Measurements from ENCODE around the gene RET. TPM values are rescaled to one million over a fixed set of nuclear protein-coding genes. Genes with fewer than 3 reads are reported as not detected.

The RET gene
- total RNA-seq, 4 donors from 2014 or later = 0.20 to 8.5 (median 0.70) TPM

DNA sequence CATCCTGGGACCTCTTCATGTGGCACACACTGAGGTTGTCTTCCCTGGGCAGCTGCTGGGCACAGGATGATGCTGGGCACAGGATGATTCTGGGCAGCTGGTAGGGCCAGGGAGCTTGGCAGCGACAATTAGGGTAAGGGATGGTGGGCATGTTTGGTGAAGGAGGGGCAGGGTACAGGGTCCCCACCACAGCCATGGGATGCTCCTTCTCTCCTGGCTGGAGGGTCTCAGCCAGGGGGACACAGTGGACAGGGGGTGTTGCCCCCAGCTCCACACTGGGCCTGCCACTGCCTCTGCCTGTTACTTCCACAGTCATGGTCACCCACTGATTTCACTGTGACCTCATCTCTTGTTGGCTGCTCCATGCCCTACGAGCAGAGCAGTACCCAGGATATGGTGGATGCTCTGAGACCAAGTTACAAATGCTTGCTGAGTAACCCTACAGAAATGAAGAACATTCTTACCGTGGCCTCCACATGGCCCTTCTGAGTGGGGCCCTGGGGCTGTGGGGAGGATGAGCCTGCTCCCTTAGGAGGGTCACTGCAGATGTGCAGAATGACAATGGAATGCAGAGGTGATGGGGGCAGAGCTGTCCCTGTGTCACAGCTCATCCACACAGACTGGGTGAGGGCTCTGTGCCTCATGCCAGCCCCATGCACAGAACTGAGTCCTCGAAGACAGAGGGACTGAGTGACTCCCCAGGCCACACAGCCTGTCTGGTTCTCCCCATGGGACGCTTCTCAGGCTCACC lies 28.4 kb upstream of the RET start:
- Histone ChIP-seq H3K36me3 (no peaks in the 10 kb centered on the region), H3K4me1 (no peaks in the 10 kb centered on the region), H3K27me3 (no peaks in the 10 kb centered on the region), H3K27ac (no peak overlapping the region), H3K9me3 (no peaks in the 10 kb centered on the region), H3K4me3 (no peak overlapping the region)
- TF ChIP-seq EP300 (IDR thresholded peaks at IDR 0.05) (no peak), POLR2A (IDR thresholded peaks at IDR 0.05) (no peak)
- TF ChIP-seq, protein P1, sequence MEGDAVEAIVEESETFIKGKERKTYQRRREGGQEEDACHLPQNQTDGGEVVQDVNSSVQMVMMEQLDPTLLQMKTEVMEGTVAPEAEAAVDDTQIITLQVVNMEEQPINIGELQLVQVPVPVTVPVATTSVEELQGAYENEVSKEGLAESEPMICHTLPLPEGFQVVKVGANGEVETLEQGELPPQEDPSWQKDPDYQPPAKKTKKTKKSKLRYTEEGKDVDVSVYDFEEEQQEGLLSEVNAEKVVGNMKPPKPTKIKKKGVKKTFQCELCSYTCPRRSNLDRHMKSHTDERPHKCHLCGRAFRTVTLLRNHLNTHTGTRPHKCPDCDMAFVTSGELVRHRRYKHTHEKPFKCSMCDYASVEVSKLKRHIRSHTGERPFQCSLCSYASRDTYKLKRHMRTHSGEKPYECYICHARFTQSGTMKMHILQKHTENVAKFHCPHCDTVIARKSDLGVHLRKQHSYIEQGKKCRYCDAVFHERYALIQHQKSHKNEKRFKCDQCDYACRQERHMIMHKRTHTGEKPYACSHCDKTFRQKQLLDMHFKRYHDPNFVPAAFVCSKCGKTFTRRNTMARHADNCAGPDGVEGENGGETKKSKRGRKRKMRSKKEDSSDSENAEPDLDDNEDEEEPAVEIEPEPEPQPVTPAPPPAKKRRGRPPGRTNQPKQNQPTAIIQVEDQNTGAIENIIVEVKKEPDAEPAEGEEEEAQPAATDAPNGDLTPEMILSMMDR (IDR thresholded peaks at IDR 0.05) = no peak
- WGBS, 2 donors = 69 to 72% methylated on average over 3 to 5 of the region's 5 CpGs
- no peak for DNase-seq (ENCODE audit: low spot score in 2 of 2)

DNA sequence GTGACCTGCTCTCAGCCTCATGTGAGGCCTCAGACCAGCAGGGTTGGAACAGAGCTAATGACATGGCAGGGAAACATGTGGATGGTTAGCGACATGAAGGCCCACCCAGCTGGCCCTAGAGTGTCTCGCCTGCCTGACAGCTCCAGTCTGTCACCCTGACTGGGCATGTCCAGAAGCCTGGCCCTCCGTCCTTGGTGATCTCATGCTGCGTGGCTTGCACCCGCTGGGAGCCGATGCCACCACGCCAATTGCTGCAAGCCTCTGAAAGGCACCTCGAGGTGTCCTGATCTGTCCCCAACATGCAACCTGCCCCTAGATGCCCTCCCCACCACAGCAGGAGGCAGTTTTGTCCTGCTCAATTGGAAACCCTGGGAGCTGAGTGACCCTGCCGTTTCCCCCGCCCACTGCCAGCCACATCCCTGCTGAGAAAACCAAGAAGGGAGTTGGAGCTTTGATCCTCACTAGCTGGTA lies 27.8 kb upstream of the RET start:
- no peaks in the 10 kb centered on the region for H3K9me3 ChIP-seq

DNA sequence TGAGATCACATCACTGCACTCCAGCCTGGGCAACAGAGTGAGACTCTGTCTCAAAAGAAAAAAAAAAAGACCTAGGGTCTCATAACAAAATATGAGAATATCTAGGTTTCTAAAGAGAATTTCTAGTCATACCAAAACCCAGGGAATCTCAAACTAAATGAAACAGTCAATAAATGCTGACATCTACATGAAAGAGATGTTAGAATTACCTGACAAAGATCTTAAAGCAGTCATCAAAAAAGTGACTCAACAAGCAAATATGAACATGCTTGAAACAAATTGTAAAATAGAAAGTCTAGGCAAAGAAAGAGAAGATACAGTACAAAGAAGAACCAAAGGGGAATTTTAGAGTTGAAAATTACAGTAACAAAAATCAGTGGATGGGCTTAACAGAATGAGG lies 26.9 kb upstream of the RET start:
- Histone ChIP-seq H3K27me3 (no peaks in the 10 kb centered on the region), H3K36me3 (no peaks in the 10 kb centered on the region), H3K4me1 (no peaks in the 10 kb centered on the region), H3K9me3 (no peaks in the 10 kb centered on the region), H3K4me3 (no peak overlapping the region), H3K27ac (no peak overlapping the region)
- TF ChIP-seq, protein P1 (IDR thresholded peaks at IDR 0.05) = no peak
- TF ChIP-seq EP300 (IDR thresholded peaks at IDR 0.05) (no peak), POLR2A (IDR thresholded peaks at IDR 0.05) (no peak)
- DNase-seq (ENCODE audit: low spot score in 2 of 2) = no peak

More for the DNA sequence above, 27.8 kb upstream of the RET start:
- no peaks in the 10 kb centered on the region for H3K4me1 ChIP-seq
- WGBS, 2 donors = 78 to 80% methylated on average over 9 to 10 of the region's 10 CpGs
- no peak for TF ChIP-seq EP300 (IDR thresholded peaks at IDR 0.05)
- TF ChIP-seq, protein P1 (IDR thresholded peaks at IDR 0.05) = no peak
- H3K36me3 ChIP-seq = no peaks in the 10 kb centered on the region
- H3K27me3 ChIP-seq = no peaks in the 10 kb centered on the region
- no peak for DNase-seq (ENCODE audit: low spot score in 2 of 2)
- H3K4me3 ChIP-seq = no peak overlapping the region
- H3K27ac ChIP-seq = no peak overlapping the region

DNA sequence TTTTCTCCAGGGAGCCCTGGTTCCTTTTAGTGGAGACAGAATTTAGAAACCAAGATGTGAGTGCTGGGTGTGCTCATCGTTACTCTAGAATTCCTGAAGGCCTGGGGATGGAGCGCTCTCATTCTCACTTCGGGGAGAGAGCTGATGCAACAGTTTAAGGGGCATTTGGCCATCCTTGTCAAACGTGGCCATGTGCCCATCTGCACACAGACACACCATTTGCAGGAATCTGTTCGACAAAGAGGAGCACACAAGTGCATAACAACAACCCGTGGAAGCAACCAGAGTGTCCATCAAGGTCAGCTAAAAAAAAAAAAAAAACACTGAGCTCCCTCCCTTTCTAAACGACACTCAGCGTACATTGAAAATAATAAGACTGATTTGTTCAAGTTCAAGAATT lies 23.0 kb upstream of the RET start:
- no peaks in the 10 kb centered on the region for H3K36me3 ChIP-seq
- H3K4me1 ChIP-seq = no peaks in the 10 kb centered on the region
- no peaks in the 10 kb centered on the region for H3K9me3 ChIP-seq
- no peak for DNase-seq (ENCODE audit: low spot score in 2 of 2)
- no peak overlapping the region for H3K27ac ChIP-seq
- 69 to 73% methylated on average over 8 of the region's 8 CpGs for WGBS, 2 donors
- H3K4me3 ChIP-seq = no peak overlapping the region
- no peaks in the 10 kb centered on the region for H3K27me3 ChIP-seq
- TF ChIP-seq EP300 (IDR thresholded peaks at IDR 0.05) (no peak), POLR2A (IDR thresholded peaks at IDR 0.05) (no peak)
- TF ChIP-seq, protein P1 (IDR thresholded peaks at IDR 0.05) = no peak

DNA sequence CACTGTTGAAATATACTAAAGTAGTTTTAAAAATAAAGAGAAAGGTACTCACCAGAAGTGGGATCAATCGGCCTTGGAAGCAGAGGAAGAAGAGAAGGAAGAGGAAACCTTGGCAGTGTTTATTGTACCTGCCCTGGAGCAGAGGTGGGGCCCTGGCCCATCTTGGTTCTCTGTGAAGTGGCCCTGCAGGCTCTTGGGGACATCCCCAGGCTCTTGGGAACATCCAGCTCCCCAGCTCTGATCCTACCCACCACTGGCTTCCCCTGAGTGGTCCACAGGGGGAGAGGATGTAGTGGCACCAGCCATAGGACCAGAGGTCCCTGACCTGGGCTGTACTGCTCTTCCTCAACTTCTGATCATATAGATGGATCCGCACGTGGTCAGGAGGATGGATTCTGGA lies 22.3 kb upstream of the RET start:
- 81 to 84% methylated on average over 3 of the region's 3 CpGs for WGBS, 2 donors

More for the DNA sequence above, 22.3 kb upstream of the RET start:
- H3K36me3 ChIP-seq = no peaks in the 10 kb centered on the region
- TF ChIP-seq EP300 (IDR thresholded peaks at IDR 0.05) = no peak
- TF ChIP-seq POLR2A (IDR thresholded peaks at IDR 0.05) = no peak
- TF ChIP-seq, protein P1 (IDR thresholded peaks at IDR 0.05) = no peak
- no peak overlapping the region for H3K27ac ChIP-seq
- H3K27me3 ChIP-seq = no peaks in the 10 kb centered on the region
- no peaks in the 10 kb centered on the region for H3K4me1 ChIP-seq
- H3K9me3 ChIP-seq = no peaks in the 10 kb centered on the region
- H3K4me3 ChIP-seq = no peak overlapping the region
- no peak for DNase-seq (ENCODE audit: low spot score in 2 of 2)

Data from tibial nerve (tissue), 4 donors.